Naive thymus-derived CD8-positive, alpha-beta T cell (primary cell): ENCODE results near the gene HTD2. TPM values are rescaled to one million over a fixed set of nuclear protein-coding genes. Genes with fewer than 3 reads are reported as not detected.
A peak's percentile ranks its signal among the peaks of the same experiment; 100 is the strongest.
"Not testable (repeated sequence)": the region's sequence is repeated elsewhere in the genome, so short reads cannot be mapped to it uniquely, and the experiment has no call there.

ENCODE experiments used
- ATAC-seq, 2 donors: fragments of 150-1000 bp; cut with Tn5 transposase in 1 of 2; sonication (Bioruptor Pico), chemical (Tn5 transposase) in 1 of 2; 1 replicate in 1 of 2; 2 replicates in 1 of 2; pipeline ENCODE4 v1.10.0; 2021; ENCODE audit warnings: mild to moderate bottlenecking in 2 of 2, moderate library complexity in 2 of 2
- POLR2A ChIA-PET: fragments of 350-600 bp; sonication (Branson Sonifier 250); formaldehyde crosslinking; loops from one replicate; lab custom pipeline; 2021; ENCODE audit warnings: antibody characterized with exemption; lab: Charles Lee
- DNase-seq, 10 donors: peaks; one replicate each; pipeline versions ENCODE4 v3.0.0 to v3.0.0-alpha.2; 2020 to 2022
- H3K27ac Mint-ChIP-seq, 10 donors: one replicate each; pipeline ENCODE4 v1.8.0; 2020 to 2022; ENCODE audit warnings: mild to moderate bottlenecking in 10 of 10, mixed read lengths in 10 of 10, moderate library complexity in 4 of 10, inconsistent platforms in 1 of 10
- H3K27me3 Mint-ChIP-seq, 5 donors: one replicate each; pipeline ENCODE4 v1.8.0; 2021 to 2022; ENCODE audit warnings: mixed read lengths in 5 of 5
- H3K36me3 Mint-ChIP-seq, 3 donors: one replicate each; pipeline ENCODE4 v1.8.0; 2020 to 2022; ENCODE audit warnings: mixed read lengths in 3 of 3, mild to moderate bottlenecking in 2 of 3, inconsistent platforms in 1 of 3
- H3K4me1 Mint-ChIP-seq, 4 donors: one replicate each; pipeline ENCODE4 v1.8.0; 2021 to 2022; ENCODE audit warnings: mixed read lengths in 4 of 4
- H3K4me3 Mint-ChIP-seq, 10 donors: one replicate each; pipeline ENCODE4 v1.8.0; 2020 to 2022; ENCODE audit warnings: mild to moderate bottlenecking in 10 of 10, mixed read lengths in 10 of 10, moderate library complexity in 6 of 10, inconsistent platforms in 1 of 10
- H3K9me3 Mint-ChIP-seq, 9 donors: one replicate each; pipeline ENCODE4 v1.8.0; 2020 to 2022; ENCODE audit warnings: mixed read lengths in 9 of 9, mild to moderate bottlenecking in 3 of 9, inconsistent platforms in 1 of 9, moderate library complexity in 1 of 9
- polyA plus RNA-seq, 3 donors: library from polyadenylated mRNA; unstranded; fragments of 300-500 nt; fragmentation: Illumina TruSeq; gene quantifications; one replicate each; pipeline ENCODE4 v1.2.3, GENCODE V29; 2021
- total RNA-seq, 8 experiments: library from RNA in 2 of 8; stranded (reverse) in 2 of 8; gene quantifications; one replicate each; pipeline ENCODE4 v1.2.3 and lab custom pipeline; 2021 to 2026

Gene HTD2
- total RNA-seq: 1 to 10 TPM; 6.4 to 8.6 TPM
- polyA plus RNA-seq: 10 to 100 TPM; 17.4 to 31.2 (median 23.7) TPM
- 0.42 to 2.0 (median 0.81) reads per million in 6 experiments for total RNA-seq (lab: John Stamatoyannopoulos, UW)

DNA sequence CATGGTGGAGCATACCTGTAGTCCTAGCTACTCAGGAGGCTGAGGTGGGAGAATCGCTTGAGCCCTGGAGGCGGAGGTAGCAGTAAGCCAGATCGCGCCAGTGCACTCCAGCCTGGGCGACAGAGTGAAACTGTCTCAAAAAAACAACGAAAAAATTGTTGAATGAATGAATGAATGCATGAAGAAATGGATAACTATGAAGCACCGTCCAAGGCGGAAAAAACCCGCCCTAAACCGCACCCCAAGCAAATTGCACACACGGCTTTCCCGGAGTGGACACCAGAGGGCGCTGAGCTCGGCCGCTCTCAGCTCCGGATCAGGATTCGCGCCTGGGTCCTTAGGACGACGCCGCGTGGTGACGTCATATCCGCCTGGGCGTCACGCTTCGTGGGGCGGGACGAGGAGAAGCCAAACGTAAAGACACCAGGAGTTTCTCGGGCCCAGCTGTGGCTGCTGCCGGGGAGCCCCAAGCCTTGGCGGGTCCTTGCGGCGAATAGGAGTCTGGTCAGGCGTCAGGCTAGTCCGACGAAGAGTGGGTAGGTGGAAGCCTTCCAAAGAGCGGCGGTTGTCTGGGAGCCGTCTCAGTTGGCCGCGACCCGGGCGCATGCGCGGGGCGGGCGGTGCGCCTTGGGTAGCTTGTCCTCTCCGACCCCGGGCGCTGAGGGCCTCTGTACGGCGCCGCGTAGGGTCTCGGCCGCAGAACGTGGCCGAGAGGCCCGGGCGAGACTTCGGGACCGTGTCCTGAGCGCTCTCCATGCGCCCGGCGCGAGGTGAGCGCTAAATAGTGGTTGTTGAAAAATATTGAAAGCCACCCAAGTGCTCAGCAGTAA is at the start of gene HTD2, which contains the start of gene RPP14:
Gene HTD2, plus strand, starts transcription at position 639 of the 830 bp plus-strand sequence. CDS start 11,094 bp downstream, outside the sequence.
Gene RPP14, plus strand, starts transcription at position 364 of the 830 bp plus-strand sequence. CDS start 4,085 bp downstream, outside the sequence.
- peaks cover 0 to 13% (median 5%) of the 10 kb centered on the region in 9 donors for H3K9me3 Mint-ChIP-seq
- ATAC-seq (peak; percentile 86 to 90), DNase-seq (peak; percentile 95 to 100 (median 99))
- H3K4me1 Mint-ChIP-seq: peaks cover 11 to 44% (median 39%) of the 10 kb centered on the region in 4 donors
- peaks cover 3 to 20% (median 11%) of the 10 kb centered on the region in 5 donors for H3K27me3 Mint-ChIP-seq
- H3K27ac Mint-ChIP-seq: peak within 1 kb of the TSS; percentile 97 to 100 (median 100)
- H3K4me3 Mint-ChIP-seq: peak within 1 kb of the TSS; percentile 92 to 100 (median 98)
- H3K36me3 Mint-ChIP-seq: peaks cover 0 to 18% (median 10%) of the 10 kb centered on the region in 3 donors
- POLR2A ChIA-PET: interaction anchor here (0.5 to 2.4 kb wide), 26 partner anchors 10 to 1749 kb away, joined by 3 to 33 read pairs (median 4); partner anchors contain the start of genes ABHD6, APPL1, ARF4 and CCDC66

- DNase-seq: no peak
- Mint-ChIP-seq H3K9me3 (no peaks in the 10 kb centered on the region), H3K27ac (peak overlapping the region in 1 of 10 donors; percentile 40), H3K4me1 (peaks cover 0 to 3% (median 1%) of the 10 kb centered on the region in 4 donors), H3K36me3 (peaks cover 5 to 39% (median 20%) of the 10 kb centered on the region in 3 donors), H3K4me3 (no peak overlapping the region), H3K27me3 (no peaks in the 10 kb centered on the region)
- POLR2A ChIA-PET: no interaction called here
- ATAC-seq: no peak
These were observed 47.8 kb upstream of the HTD2 start for GRCh38 chr3:58258392-58259055.

GRCh38 chr3:58260261-58260731 is 46.0 kb upstream of the HTD2 start:
- Mint-ChIP-seq H3K9me3 (no peaks in the 10 kb centered on the region), H3K4me1 (peaks cover 0 to 3% (median 1%) of the 10 kb centered on the region in 4 donors), H3K4me3 (no peak overlapping the region), H3K27me3 (no peaks in the 10 kb centered on the region), H3K36me3 (peaks cover 5 to 39% (median 20%) of the 10 kb centered on the region in 3 donors), H3K27ac (no peak overlapping the region)
- POLR2A ChIA-PET: no interaction called here
- ATAC-seq (no peak), DNase-seq (no peak)

DNA sequence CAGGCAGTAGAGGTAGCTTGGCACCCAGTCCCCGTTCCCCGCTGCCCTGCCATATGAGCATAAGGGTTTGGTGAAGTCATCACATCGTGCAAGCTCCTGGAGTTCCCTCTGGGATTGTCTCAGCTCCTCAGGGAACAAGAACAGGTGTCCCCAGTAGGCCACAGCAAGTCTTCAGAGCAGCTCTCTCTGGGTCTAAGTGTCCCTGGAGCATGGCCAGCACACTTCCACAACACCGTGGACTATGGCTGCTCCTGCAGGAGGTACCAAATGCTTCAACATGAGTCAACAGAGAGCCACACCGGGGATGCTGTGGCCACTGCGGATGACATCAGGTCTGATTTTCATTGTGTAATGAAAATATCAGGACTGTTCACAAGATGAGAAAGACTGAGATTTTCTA is 45.6 kb upstream of the HTD2 start:
- no peak overlapping the region for H3K4me3 Mint-ChIP-seq
- POLR2A ChIA-PET: no interaction called here
- peaks cover 5 to 39% (median 20%) of the 10 kb centered on the region in 3 donors for H3K36me3 Mint-ChIP-seq
- peaks cover 0 to 3% (median 1%) of the 10 kb centered on the region in 4 donors for H3K4me1 Mint-ChIP-seq
- ATAC-seq (no peak), DNase-seq (no peak)
- H3K9me3 Mint-ChIP-seq: no peaks in the 10 kb centered on the region
- H3K27me3 Mint-ChIP-seq: no peaks in the 10 kb centered on the region
- no peak overlapping the region for H3K27ac Mint-ChIP-seq

GRCh38 chr3:58261954-58262666 is 44.2 kb upstream of the HTD2 start:
- no peak for ATAC-seq
- no peaks in the 10 kb centered on the region for H3K27me3 Mint-ChIP-seq
- no peaks in the 10 kb centered on the region for H3K9me3 Mint-ChIP-seq
- peaks cover 5 to 32% (median 15%) of the 10 kb centered on the region in 3 donors for H3K36me3 Mint-ChIP-seq
- H3K4me3 Mint-ChIP-seq: no peak overlapping the region
- POLR2A ChIA-PET: no interaction called here
- H3K27ac Mint-ChIP-seq: no peak overlapping the region
- no peak for DNase-seq
- peaks cover 0 to 2% (median 0%) of the 10 kb centered on the region in 4 donors for H3K4me1 Mint-ChIP-seq

DNA sequence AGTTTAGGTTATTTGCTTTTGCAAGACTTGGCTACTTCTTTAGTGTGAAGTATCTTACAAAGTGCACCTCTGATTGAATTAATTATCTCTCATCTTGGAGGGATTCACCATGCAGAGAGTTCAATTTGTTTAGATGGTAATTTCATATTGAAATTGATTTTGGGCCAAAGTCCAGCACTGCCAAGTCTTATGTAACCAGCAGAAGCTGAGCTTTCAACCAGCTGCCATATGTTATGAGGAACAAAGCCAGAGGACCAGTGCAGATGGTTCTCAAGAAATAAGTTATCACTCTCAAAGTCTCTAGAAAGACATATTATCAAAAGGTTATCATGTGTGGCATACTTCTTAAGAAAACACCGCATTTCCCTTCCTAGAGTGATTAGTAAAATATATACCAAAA is 39.7 kb upstream of the HTD2 start:
- Mint-ChIP-seq H3K4me3 (no peak overlapping the region), H3K4me1 (no peaks in the 10 kb centered on the region), H3K9me3 (no peaks in the 10 kb centered on the region), H3K27me3 (no peaks in the 10 kb centered on the region), H3K27ac (no peak overlapping the region), H3K36me3 (peaks cover 0 to 28% (median 7%) of the 10 kb centered on the region in 3 donors)
- no peak for DNase-seq
- no peak for ATAC-seq
- POLR2A ChIA-PET: no interaction called here

DNA sequence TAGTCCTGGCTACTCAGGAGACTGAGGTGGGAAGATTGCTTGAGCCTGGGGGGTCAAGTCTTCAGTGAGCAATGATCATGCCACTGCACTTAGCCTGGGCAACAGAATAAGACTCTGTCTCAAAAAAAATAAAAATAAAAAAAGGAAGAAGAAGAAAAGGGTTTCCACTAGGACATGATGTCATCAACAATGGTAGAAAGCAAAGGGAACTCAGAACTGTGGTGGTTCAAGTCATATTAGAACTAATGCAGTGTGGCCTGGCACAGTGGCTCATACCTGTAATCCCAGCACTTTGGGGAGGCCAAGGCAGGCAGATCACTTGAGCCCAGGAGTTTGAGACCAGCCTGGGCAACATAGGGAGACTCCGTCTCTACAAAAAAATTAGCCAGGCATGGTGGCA is 38.8 kb upstream of the HTD2 start:
- H3K27me3 Mint-ChIP-seq, POLR2A ChIA-PET, H3K4me3 Mint-ChIP-seq, H3K9me3 Mint-ChIP-seq, DNase-seq, ATAC-seq, H3K4me1 Mint-ChIP-seq: not testable (repeated sequence)
- Mint-ChIP-seq H3K36me3 (peaks cover 3 to 30% (median 7%) of the 10 kb centered on the region in 3 donors), H3K27ac (peak overlapping the region in 2 of 10 donors; percentile 21 to 53)

- peaks cover 3 to 42% (median 16%) of the 10 kb centered on the region in 3 donors for H3K36me3 Mint-ChIP-seq
- POLR2A ChIA-PET: no interaction called here
- peaks cover 0 to 5% (median 0%) of the 10 kb centered on the region in 4 donors for H3K4me1 Mint-ChIP-seq
- ATAC-seq (no peak), DNase-seq (no peak)
- H3K9me3 Mint-ChIP-seq: no peaks in the 10 kb centered on the region
- H3K27ac Mint-ChIP-seq: no peak overlapping the region
- H3K27me3 Mint-ChIP-seq: no peaks in the 10 kb centered on the region
- H3K4me3 Mint-ChIP-seq: no peak overlapping the region
These were observed 37.0 kb upstream of the HTD2 start for GRCh38 chr3:58269356-58269755.

- DNase-seq (no peak), ATAC-seq (no peak)
- Mint-ChIP-seq H3K27me3 (no peaks in the 10 kb centered on the region), H3K4me3 (no peak overlapping the region), H3K27ac (no peak overlapping the region), H3K9me3 (peaks cover 0 to 2% (median 0%) of the 10 kb centered on the region in 9 donors), H3K36me3 (peaks cover 11 to 51% (median 22%) of the 10 kb centered on the region in 3 donors), H3K4me1 (peaks cover 0 to 5% (median 0%) of the 10 kb centered on the region in 4 donors)
- POLR2A ChIA-PET: no interaction called here
These were observed 35.8 kb upstream of the HTD2 start for GRCh38 chr3:58270485-58270884.

- DNase-seq: no peak
- peak overlapping the region in 4 of 10 donors; percentile 33 to 75 (median 58) for H3K27ac Mint-ChIP-seq
- POLR2A ChIA-PET: no interaction called here
- H3K4me3 Mint-ChIP-seq: no peak overlapping the region
- peaks cover 0 to 5% (median 0%) of the 10 kb centered on the region in 4 donors for H3K4me1 Mint-ChIP-seq
- H3K9me3 Mint-ChIP-seq: peaks cover 0 to 2% (median 0%) of the 10 kb centered on the region in 9 donors
- no peaks in the 10 kb centered on the region for H3K27me3 Mint-ChIP-seq
- ATAC-seq: no peak
- H3K36me3 Mint-ChIP-seq: peaks cover 11 to 62% (median 33%) of the 10 kb centered on the region in 3 donors
These were observed 34.3 kb upstream of the HTD2 start for GRCh38 chr3:58271901-58272501.

DNA sequence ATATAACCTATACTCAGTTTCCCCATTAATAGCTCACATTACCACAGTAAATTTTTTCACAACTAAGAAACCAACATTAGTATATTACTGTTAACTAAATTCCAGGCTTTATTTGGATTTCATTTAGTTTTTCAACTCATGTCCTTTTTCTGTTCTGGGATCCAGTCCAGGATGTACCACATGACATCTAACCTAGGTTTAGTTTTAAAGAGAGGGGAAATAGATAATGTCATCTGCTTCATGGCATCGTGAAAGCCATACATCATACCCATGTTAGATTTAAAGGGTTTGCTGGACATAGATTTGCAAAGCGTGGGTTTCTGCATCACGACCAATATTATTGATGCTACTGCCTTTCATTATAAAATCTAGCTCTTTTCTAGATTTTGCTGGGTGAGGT is 33.4 kb upstream of the HTD2 start:
- ATAC-seq: no peak
- POLR2A ChIA-PET: no interaction called here

More for the DNA sequence above, 33.4 kb upstream of the HTD2 start:
- Mint-ChIP-seq H3K9me3 (peaks cover 0 to 2% (median 0%) of the 10 kb centered on the region in 9 donors), H3K4me3 (no peak overlapping the region), H3K27ac (no peak overlapping the region), H3K27me3 (no peaks in the 10 kb centered on the region), H3K36me3 (peaks cover 11 to 62% (median 36%) of the 10 kb centered on the region in 3 donors), H3K4me1 (peaks cover 0 to 5% (median 0%) of the 10 kb centered on the region in 4 donors)
- no peak for DNase-seq
